ELR (cell line): ENCODE measurements around the gene STAT5A.
"Not testable (repeated sequence)": the region's sequence is repeated elsewhere in the genome, so short reads cannot be mapped to it uniquely, and the experiment has no call there.

Experiments used
- DNase-seq: peaks from one replicate; pipeline ENCODE4 v3.0.0-alpha.2; 2015; ENCODE audit warnings: low read depth

STAT5A gene

GRCh38 chr17:42285346-42286050 is 2.8 kb upstream of the STAT5A start:
- DNase-seq, result no peak

DNA sequence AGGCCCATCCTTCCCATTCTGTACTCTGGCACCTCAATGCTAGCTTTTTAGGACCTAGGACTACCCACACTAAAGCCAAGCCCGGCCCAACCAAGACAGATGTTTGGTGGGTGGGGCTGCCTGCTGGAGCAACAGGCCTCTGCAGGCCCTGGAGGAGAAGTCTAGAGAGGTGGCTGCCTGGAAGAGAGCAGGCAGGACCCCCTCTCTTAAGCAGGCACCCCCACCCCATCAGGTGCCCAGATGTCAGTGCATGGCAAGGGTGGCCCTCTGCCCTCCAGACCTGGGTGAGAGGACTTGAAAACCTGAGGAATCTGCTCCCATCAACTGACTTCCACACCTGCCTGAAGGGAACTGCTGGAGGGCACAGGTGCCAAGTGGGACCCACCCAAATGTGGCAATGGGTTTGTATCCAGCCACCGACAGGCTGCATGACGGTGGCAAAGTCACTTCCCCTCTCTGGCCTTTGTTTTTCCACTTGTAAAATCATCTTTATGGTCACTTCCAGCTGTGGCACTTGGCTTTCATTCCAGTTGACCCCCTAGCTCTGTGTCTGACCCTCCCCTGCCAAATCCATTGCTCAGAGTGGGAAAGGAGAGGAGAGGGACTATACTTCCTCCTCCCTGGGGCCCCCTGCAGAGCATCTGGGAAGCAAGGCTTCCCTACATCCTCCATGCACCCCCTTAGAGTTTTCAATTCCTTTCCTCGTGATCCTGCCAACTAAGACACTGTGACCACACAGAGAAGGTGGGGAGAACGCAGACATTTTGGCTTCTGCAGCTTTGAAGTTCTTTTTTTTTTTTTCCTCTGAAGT is 1.7 kb upstream of the STAT5A start:
- no peak for DNase-seq

DNA sequence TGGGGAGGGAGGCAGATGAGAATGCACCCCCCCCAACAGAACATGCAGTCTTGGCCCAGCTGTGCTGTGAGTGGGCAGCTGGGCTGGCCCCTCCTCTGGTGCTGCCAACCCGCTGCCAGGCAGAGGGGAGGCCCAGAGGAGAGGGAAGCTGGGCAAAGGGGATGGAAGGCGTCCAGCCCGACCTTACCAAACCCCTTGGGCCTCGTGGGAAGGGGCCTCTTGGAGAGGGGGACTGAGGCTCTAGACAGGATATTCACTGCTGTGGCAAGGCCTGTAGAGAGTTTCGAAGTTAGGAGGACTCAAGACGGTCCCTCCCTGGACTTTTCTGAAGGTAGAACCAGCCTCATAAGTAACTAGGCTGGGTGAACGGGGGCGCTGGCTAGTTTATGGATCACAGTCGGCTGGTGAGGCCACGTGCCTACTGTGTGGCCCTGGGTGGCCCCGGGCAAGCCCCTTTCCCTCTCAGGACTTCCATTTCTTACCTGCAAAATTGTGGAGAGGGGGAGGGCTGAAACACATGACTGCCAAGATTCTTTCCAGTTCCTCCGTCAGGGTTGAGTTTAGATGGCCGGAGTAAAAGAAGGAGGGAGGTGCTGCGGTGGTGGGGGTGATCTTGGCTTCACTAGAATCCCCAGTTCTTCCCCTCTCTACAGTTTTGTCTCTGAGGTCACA is 857 bp upstream of the STAT5A start:
- no peak for DNase-seq

- DNase-seq, result no peak
Measured at GRCh38 chr17:42288803-42289610, 709 bp downstream of the STAT5A start.

DNA sequence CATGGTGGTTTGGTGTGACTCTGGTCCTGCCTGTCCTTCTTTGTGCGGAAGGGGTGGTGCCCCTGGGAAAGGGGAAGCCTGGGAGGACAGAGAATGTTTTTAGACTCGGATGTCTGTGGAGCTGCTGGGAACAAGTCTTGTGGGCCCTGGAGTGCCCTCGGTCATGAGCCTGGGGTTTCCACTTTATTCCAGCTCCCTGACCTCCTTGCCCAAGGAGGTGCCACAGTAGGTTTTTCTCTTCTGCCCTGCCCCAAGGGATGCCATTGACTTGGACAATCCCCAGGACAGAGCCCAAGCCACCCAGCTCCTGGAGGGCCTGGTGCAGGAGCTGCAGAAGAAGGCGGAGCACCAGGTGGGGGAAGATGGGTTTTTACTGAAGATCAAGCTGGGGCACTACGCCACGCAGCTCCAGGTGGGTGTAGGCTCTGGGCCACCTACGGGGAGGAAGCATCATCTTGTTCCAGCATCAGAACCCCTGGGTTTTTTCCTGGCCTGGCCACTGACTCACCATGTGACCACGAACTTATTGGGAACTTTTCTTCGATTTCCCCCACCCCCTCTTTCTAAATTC is 1.4 kb downstream of the STAT5A start:
- no peak for DNase-seq

DNA sequence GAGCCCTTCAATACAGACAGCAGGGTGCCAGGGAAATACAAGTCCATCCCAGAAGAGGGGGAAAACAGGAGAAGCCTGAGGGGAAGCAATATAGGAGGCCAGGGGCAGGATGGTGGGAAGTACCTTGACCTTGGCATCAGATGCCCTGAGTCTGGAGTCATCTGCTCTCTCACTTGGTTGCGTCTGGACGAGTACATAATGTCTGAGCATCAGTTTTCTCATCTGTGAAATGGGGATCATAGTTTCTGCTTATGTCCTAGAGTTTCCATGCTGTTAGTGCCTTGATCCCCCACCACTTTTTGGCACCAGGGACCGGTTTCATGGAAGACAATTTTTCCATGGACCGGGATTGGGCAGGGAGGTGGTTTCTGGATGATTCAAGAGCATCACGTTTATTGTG is 2.3 kb downstream of the STAT5A start:
- no peak for DNase-seq

DNA sequence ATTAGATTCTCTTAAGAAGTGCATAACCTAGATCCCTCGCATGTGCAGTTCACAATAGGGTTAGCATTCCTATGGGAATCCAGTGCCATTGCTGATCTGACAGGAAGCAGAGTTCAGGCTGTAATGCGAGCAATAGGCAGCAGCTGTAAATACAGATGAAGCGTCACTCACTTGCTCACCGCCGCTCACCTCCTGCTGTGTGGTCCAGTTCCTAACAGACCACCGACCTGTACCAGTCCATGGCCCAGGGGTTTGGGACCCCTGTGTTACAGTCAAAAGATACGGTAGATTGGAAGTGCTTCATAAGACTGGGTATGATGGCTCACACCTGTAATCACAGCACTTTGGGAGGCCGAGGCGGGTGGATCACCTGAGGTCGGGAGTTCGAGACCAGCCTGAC is 2.8 kb downstream of the STAT5A start:
- no peak for DNase-seq

DNA sequence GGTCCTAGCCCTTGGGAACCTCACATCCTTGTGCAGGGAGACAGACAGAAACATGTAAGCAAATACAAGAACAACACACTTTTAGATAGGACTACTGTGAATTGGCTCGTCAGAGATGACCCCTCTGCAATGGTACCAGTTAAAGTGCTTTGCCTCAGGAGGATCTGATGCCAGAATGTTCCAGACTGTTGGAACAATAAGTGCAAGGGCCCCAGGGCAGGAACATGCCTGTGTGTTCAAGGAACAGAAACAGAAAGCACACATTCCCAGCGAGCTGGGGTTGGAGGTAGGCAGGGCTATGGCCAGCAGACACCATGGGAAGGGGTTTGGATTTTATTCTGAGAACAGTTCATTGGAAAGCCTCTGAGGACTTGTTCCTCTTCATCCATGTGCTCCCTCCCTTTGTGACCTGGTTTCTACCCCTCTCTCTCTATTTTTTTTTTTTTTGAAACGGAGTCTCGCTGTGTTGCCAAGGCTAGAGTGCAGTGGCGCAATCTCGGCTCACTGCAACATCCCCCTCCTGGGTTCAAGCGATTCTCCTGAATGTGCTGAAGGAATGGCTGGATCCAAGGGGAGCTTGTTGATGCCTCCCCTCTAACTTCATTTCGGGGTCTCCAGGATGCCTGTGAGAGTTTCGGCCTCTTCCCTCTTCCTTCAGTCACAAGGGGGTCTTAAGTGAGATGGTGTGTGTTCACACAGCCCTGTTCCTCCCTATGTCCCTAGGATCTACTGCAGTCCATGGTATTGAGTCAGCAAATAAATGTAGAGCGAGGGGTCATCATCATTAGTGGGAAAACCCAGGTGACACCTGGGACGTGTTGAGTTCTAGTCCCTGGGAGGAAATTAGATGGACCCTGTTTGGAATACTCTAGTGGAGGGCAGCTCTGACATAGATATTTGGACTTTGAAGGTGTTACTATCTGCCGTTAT is 6.4 kb downstream of the STAT5A start:
- DNase-seq, result no peak

GRCh38 chr17:42296012-42296411 is 7.7 kb downstream of the STAT5A start:
- DNase-seq, result no peak

DNA sequence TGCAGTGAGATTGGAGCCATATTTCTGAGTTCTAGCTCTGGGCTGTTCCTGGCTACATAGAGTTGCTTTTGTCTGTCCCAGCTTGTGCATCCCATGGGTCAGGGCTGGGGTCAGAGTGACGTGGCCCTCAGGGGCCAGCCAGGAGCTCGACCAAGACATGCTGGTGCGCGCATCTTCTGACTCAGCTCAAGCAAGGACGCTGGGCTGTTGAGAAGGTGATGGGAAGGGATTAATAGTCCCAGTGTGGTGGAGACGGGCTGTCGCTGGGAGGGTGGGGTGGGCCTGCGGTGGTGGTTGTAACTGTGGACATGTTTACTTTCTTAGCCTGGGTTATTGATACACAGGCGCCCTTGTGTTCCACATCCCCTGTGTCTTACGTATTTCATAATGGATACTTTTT is 9.5 kb downstream of the STAT5A start:
- not testable (repeated sequence) for DNase-seq

- DNase-seq, result not testable (repeated sequence)
Measured at GRCh38 chr17:42299361-42299760, 11.1 kb downstream of the STAT5A start.

GRCh38 chr17:42299913-42300312 is 11.6 kb downstream of the STAT5A start:
- DNase-seq, result not testable (repeated sequence)

DNA sequence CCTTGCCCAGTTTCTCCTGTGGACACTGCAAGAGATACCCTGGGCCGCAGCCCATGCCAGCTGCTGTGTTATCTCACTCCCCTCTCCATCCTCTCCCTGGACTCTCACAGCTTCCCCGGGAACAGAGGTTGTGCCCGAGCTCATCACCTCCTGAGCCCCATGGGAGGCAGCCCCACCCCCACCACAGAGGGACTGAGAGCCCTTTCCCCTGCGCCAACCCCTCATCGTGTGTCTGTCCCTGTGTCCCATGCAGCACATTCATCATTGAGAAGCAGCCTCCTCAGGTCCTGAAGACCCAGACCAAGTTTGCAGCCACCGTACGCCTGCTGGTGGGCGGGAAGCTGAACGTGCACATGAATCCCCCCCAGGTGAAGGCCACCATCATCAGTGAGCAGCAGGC is 12.7 kb downstream of the STAT5A start:
- no peak for DNase-seq

DNA sequence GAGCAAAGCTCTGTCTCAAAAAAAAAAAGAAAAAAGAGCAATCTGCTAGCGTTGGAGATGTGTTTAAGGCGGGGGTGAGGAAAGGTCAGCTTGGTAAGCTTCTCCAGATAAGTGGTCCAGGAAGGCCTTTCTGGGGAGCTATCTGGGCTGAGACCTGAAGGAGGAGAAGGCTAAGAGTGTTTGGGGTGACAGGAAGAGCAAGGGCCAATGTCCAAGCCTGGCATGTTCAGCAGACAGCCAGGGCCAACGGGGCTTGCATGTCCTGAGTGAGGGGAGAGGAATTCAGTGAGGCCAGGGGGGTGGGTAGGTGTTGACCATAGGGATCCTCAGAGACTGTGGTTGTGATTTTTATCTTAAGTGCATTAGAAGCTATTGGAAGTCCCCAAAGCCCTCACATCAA is 15.4 kb downstream of the STAT5A start:
- no peak for DNase-seq

- DNase-seq, result no peak
Measured at GRCh38 chr17:42304187-42305030, 16.1 kb downstream of the STAT5A start.

DNA sequence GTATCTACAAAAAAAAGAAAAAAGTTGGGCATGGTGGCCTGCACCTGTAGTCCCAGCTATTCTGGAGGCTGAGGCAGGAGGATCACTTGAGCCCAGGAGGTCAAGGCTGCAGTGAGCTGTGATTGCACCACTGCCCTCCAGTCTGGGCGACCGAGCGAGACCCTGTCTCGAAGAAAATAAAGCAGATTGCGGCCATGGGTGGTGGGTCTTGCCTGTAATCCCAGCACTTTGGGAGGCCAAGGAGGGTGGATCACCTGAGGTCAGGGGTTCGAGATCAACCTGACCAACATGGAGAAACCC is 16.7 kb downstream of the STAT5A start:
- DNase-seq, result not testable (repeated sequence)

DNA sequence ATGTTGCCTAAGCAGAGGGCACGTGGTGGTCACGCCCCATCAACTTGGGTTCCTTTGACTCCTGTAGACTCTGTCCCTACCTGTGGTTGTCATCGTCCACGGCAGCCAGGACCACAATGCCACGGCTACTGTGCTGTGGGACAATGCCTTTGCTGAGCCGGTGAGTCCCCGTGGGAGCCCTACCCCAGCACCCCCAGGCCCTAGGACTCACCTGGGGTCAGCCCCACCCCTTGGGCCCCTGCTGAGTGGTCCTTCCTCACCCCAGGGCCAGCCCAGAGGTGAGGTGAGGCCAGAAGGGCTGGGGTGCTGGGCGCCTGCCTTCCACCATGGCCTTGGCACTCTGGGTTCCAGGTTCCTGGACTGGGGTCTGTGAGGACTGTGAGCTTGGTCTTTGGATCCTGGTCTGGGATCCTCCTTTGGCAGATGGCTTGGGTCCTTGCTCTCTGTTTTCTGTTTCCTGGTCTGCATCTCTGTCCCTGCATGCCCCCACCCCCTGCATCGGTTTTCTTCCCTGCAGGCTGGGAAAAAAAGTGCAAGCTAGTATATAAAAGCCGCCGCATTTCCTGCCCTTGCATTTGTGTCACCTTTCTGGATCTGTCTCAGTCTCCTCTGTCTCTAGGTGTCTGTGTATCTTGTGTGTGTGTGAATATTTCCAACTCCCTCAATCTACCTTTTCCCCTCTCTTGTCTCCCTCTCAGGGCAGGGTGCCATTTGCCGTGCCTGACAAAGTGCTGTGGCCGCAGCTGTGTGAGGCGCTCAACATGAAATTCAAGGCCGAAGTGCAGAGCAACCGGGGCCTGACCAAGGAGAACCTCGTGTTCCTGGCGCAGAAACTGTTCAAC is 17.5 kb downstream of the STAT5A start:
- DNase-seq, result no peak

DNA sequence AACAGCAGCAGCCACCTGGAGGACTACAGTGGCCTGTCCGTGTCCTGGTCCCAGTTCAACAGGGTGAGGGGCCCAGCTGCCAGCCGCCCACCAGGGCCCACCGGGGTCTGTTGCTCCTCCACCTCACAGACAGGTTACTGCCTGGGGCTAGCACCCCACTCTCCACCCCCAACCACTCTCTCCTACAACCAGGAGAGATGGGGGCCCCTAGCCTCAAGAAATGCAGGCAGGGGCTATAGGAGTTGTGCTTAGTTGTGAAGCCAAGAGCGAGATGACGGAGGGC is 18.0 kb downstream of the STAT5A start:
- DNase-seq, result no peak

GRCh38 chr17:42307362-42307927 is 19.1 kb downstream of the STAT5A start:
- no peak for DNase-seq
